Epithelial cell of prostate (primary cell): ENCODE results near the gene DHRS2.

ENCODE experiments used
- DNase-seq: peaks from one replicate; pipeline ENCODE4 v3.0.0-alpha.2; 2011; ENCODE audit warnings: low read depth, low spot score
- H3K27ac ChIP-seq: fragments of 450-650 bp; 2 replicates; pipeline ENCODE4 v1.5.1; 2017; ENCODE audit warnings: mild to moderate bottlenecking

DHRS2 gene

GRCh38 chr14:23645812-23646647 is 9.9 kb downstream of the DHRS2 start:
- DNase-seq, result no peak
- H3K27ac ChIP-seq, result no peak overlapping the region

GRCh38 chr14:23646648-23647549 is 10.7 kb downstream of the DHRS2 start:
- no peak for DNase-seq
- no peak overlapping the region for H3K27ac ChIP-seq

GRCh38 chr14:23647619-23648018 is 11.5 kb downstream of the DHRS2 start:
- no peak for DNase-seq
- no peak overlapping the region for H3K27ac ChIP-seq

- no peak for DNase-seq
- no peak overlapping the region for H3K27ac ChIP-seq
Observed at GRCh38 chr14:23648764-23649460, 12.7 kb downstream of the DHRS2 start.

- DNase-seq, result no peak
- no peak overlapping the region for H3K27ac ChIP-seq
Observed at GRCh38 chr14:23650506-23650905, 14.3 kb downstream of the DHRS2 start.

- H3K27ac ChIP-seq, result no peak overlapping the region
- DNase-seq, result no peak
Observed at GRCh38 chr14:23653051-23653450, 16.9 kb downstream of the DHRS2 start.

- no peak for DNase-seq
- no peak overlapping the region for H3K27ac ChIP-seq
Observed at GRCh38 chr14:23654231-23654630, 18.1 kb downstream of the DHRS2 start.

- DNase-seq, result no peak
- no peak overlapping the region for H3K27ac ChIP-seq
Observed at GRCh38 chr14:23657959-23658470, 21.9 kb downstream of the DHRS2 start.

- no peak for DNase-seq
- H3K27ac ChIP-seq, result no peak overlapping the region
Observed at GRCh38 chr14:23660290-23661226, 24.4 kb downstream of the DHRS2 start.

- no peak overlapping the region for H3K27ac ChIP-seq
- DNase-seq, result no peak
Observed at GRCh38 chr14:23661542-23661941, 25.4 kb downstream of the DHRS2 start.

- H3K27ac ChIP-seq, result no peak overlapping the region
- no peak for DNase-seq
Observed at GRCh38 chr14:23663127-23663526, 27.0 kb downstream of the DHRS2 start.

GRCh38 chr14:23663711-23664110 is 27.5 kb downstream of the DHRS2 start:
- H3K27ac ChIP-seq, result no peak overlapping the region
- DNase-seq, result no peak

- DNase-seq, result no peak
- no peak overlapping the region for H3K27ac ChIP-seq
Observed at GRCh38 chr14:23664207-23664885, 28.2 kb downstream of the DHRS2 start.

GRCh38 chr14:23665302-23666016 is 29.3 kb downstream of the DHRS2 start:
- no peak for DNase-seq
- no peak overlapping the region for H3K27ac ChIP-seq

- H3K27ac ChIP-seq, result no peak overlapping the region
- DNase-seq, result no peak
Observed at GRCh38 chr14:23667134-23667533, 31.0 kb downstream of the DHRS2 start.

GRCh38 chr14:23669441-23669840 is 33.3 kb downstream of the DHRS2 start:
- no peak overlapping the region for H3K27ac ChIP-seq
- DNase-seq, result no peak

- H3K27ac ChIP-seq, result no peak overlapping the region
- no peak for DNase-seq
Observed at GRCh38 chr14:23670481-23670880, 34.3 kb downstream of the DHRS2 start.

GRCh38 chr14:23672200-23672599 is 36.0 kb downstream of the DHRS2 start:
- DNase-seq, result no peak
- no peak overlapping the region for H3K27ac ChIP-seq
